CD4-positive, alpha-beta T cell (primary cell): ENCODE results near the gene CNTFR. TPM values are rescaled to one million over a fixed set of nuclear protein-coding genes. Genes with fewer than 3 reads are reported as not detected.

Experiments used
- ATAC-seq: fragments of 200-7000 bp; cut with Tn5 transposase; one replicate; pipeline ENCODE4 v1.10.0; 2022; ENCODE audit warnings: mild to moderate bottlenecking; ENCODE audit not compliant: poor library complexity
- CTCF ChIA-PET: fragments of 350-600 bp; sonication (Branson Sonifier 250); formaldehyde crosslinking; loops from one replicate; lab custom pipeline; 2021; ENCODE audit warnings: antibody characterized with exemption, inconsistent platforms; lab: Charles Lee
- POLR2A ChIA-PET: fragments of 350-600 bp; sonication (Branson Sonifier 250); formaldehyde crosslinking; loops from one replicate; lab custom pipeline; 2021; ENCODE audit warnings: antibody characterized with exemption, inconsistent platforms; lab: Charles Lee
- DNase-seq, 14 experiments: peaks; one replicate each; pipeline ENCODE4 v3.0.0-alpha.2; 2013 to 2020; ENCODE audit warnings: mixed read lengths in 2 of 14
- H3K27ac ChIP-seq, 2 donors: one replicate each; pipeline versions ENCODE4 v1.5.1 to v1.7.0; 2013; ENCODE audit warnings: low read length in 2 of 2, low read depth in 1 of 2, mild to moderate bottlenecking in 1 of 2
- H3K27me3 ChIP-seq, 2 experiments: 1 replicate in 1 of 2; 2 replicates in 1 of 2; pipeline versions ENCODE4 v1.6.1 to v1.7.0; 2013; ENCODE audit warnings: low read length in 2 of 2, control low read depth in 1 of 2, mild to moderate bottlenecking in 1 of 2, moderate library complexity in 1 of 2; ENCODE audit not compliant: insufficient read depth in 2 of 2, control insufficient read depth in 1 of 2
- H3K36me3 ChIP-seq: one replicate; pipeline ENCODE4 v1.6.1; 2013; ENCODE audit warnings: low read length, control low read depth; ENCODE audit not compliant: insufficient read depth
- H3K4me1 ChIP-seq: one replicate; pipeline ENCODE4 v1.6.1; 2013; ENCODE audit warnings: low read length, control low read depth; ENCODE audit not compliant: insufficient read depth
- H3K4me3 ChIP-seq: one replicate; pipeline ENCODE4 v1.5.1; 2013; ENCODE audit warnings: mild to moderate bottlenecking, low read length, moderate library complexity
- H3K9me3 ChIP-seq, 2 experiments: 1 replicate in 1 of 2; 2 replicates in 1 of 2; pipeline versions ENCODE4 v1.6.1 to v1.7.0; 2013; ENCODE audit warnings: low read length in 2 of 2, mild to moderate bottlenecking in 2 of 2, control low read depth in 1 of 2, moderate library complexity in 1 of 2; ENCODE audit not compliant: control insufficient read depth in 1 of 2, insufficient read depth in 1 of 2
- H3K27ac Mint-ChIP-seq: one replicate; pipeline ENCODE4 v1.8.0; 2020; ENCODE audit warnings: mixed read lengths
- H3K27me3 Mint-ChIP-seq: one replicate; pipeline ENCODE4 v1.8.0; 2021; ENCODE audit warnings: mixed read lengths
- H3K36me3 Mint-ChIP-seq: one replicate; pipeline ENCODE4 v1.8.0; 2021; ENCODE audit warnings: low read depth, mixed read lengths
- H3K4me1 Mint-ChIP-seq: one replicate; pipeline ENCODE4 v1.8.0; 2021; ENCODE audit warnings: low read depth, mixed read lengths
- H3K4me3 Mint-ChIP-seq: one replicate; pipeline ENCODE4 v1.8.0; 2020; ENCODE audit warnings: mild to moderate bottlenecking, mixed read lengths
- H3K9me3 Mint-ChIP-seq: one replicate; pipeline ENCODE4 v1.8.0; 2020; ENCODE audit warnings: mixed read lengths
- intact Hi-C, 2 experiments: fragments of 100-400 bp; cut with DNase I in 1 of 2; cut with micrococcal nuclease in 1 of 2; formaldehyde crosslinking; loops; one replicate each; pipeline versions ENCODE4 v1.15.1 to v1.9.0; 2023 to 2025; cut with DNase I, micrococcal nuclease
- total RNA-seq, 174 experiments: library from RNA in 2 of 174; stranded (reverse) in 2 of 174; gene quantifications; one replicate each; pipeline ENCODE4 v1.2.3 and lab custom pipeline; 2021 to 2026
- TF ChIP-seq, protein P1 (sequence below): fragments of 200-600 bp; IDR thresholded peaks from one replicate; pipeline ENCODE4 v1.8.0; 2022; ENCODE audit warnings: antibody characterized with exemption, mild to moderate bottlenecking

CNTFR gene
- total RNA-seq, 2 experiments from 2014 or later: not detected

DNA sequence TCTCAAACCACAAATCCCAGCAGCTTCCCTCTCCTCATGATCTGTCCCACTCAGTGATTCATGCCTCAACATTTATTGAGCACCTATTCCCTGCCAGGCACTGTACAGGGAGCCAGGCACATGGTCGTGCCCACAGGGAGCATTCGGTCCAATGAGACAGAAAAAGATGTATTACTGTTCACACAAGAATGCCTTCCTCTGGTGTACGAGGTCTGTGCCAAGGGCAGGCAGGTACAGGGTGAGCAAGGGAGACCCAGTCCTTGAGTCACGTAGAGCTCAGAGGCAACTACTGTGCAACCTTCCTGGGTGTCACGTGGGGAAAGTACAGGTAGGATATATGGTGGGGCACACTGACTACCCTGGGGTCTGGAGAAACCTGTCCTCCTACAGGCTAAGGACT lies 4.6 kb downstream of the CNTFR start:
- no peak overlapping the region for H3K27ac Mint-ChIP-seq
- POLR2A ChIA-PET: no interaction called here
- CTCF ChIA-PET: no interaction called here
- no peak overlapping the region for H3K4me3 ChIP-seq
- H3K27me3 Mint-ChIP-seq: peaks cover 89% of the 10 kb centered on the region
- H3K4me3 Mint-ChIP-seq: no peak overlapping the region
- no peaks in the 10 kb centered on the region for H3K36me3 Mint-ChIP-seq
- H3K9me3 Mint-ChIP-seq: no peaks in the 10 kb centered on the region
- no peak for DNase-seq
- ATAC-seq: no peak
- peaks cover 10% of the 10 kb centered on the region for H3K4me1 Mint-ChIP-seq
- H3K27me3 ChIP-seq: peaks cover 50 to 80% of the 10 kb centered on the region in 2 experiments
- peaks cover 8% of the 10 kb centered on the region for H3K4me1 ChIP-seq
- H3K27ac ChIP-seq: no peak overlapping the region
- H3K36me3 ChIP-seq: no peaks in the 10 kb centered on the region
- H3K9me3 ChIP-seq: peaks cover 0 to under 1% of the 10 kb centered on the region in 2 experiments
- TF ChIP-seq, protein P1, sequence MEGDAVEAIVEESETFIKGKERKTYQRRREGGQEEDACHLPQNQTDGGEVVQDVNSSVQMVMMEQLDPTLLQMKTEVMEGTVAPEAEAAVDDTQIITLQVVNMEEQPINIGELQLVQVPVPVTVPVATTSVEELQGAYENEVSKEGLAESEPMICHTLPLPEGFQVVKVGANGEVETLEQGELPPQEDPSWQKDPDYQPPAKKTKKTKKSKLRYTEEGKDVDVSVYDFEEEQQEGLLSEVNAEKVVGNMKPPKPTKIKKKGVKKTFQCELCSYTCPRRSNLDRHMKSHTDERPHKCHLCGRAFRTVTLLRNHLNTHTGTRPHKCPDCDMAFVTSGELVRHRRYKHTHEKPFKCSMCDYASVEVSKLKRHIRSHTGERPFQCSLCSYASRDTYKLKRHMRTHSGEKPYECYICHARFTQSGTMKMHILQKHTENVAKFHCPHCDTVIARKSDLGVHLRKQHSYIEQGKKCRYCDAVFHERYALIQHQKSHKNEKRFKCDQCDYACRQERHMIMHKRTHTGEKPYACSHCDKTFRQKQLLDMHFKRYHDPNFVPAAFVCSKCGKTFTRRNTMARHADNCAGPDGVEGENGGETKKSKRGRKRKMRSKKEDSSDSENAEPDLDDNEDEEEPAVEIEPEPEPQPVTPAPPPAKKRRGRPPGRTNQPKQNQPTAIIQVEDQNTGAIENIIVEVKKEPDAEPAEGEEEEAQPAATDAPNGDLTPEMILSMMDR: no peak
- intact Hi-C loops: no loop called here

DNA sequence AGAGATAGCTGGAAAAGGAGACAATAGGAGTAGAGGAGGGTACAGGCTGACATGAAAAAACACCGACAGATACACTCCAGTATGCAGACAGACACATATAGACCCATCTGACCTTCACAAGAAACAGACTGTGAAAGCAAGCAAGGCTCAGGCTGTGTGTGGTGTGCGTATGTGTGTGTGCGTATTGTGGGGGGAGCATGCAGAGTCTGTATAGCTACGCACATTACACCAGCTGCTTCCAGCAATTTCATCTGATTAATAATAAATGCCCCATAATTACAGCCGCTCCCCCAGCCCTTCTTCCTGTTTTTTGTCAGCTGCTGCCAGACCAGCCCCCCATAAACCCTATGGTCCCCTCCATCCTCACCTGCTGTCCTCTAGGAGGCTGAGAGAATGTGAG lies 6.7 kb downstream of the CNTFR start:
- peaks cover 0 to 4% of the 10 kb centered on the region in 2 experiments for H3K9me3 ChIP-seq
- DNase-seq (no peak), ATAC-seq (no peak)
- peaks cover 11% of the 10 kb centered on the region for H3K4me1 ChIP-seq
- Mint-ChIP-seq H3K9me3 (no peaks in the 10 kb centered on the region), H3K27ac (no peak overlapping the region), H3K4me1 (peaks cover 4% of the 10 kb centered on the region), H3K4me3 (no peak overlapping the region), H3K36me3 (no peaks in the 10 kb centered on the region), H3K27me3 (peaks cover 92% of the 10 kb centered on the region)
- H3K4me3 ChIP-seq: no peak overlapping the region
- TF ChIP-seq, protein P1: no peak
- H3K27ac ChIP-seq: no peak overlapping the region
- H3K27me3 ChIP-seq: peaks cover 56 to 84% of the 10 kb centered on the region in 2 experiments
- no peaks in the 10 kb centered on the region for H3K36me3 ChIP-seq
- ChIA-PET POLR2A (no interaction called here), CTCF (no interaction called here)
- intact Hi-C loops: no loop called here

DNA sequence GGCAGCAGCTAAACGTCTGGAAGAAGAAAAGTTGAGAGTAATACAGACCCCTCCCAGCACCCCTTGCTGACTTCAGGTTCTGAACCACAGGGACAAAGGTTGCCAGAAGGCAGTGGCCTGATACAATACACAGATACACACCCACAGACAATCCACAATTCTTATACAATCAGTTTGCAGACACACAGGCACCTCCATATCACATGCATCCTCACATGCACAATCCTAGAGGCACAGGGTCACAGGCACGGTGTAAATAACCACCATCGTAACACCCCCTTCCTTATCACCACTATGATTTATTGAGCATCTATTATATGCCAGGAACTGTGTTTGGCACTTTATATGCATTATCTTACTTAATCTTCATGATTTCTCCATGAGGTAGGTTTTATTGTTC lies 8.2 kb downstream of the CNTFR start:
- ChIA-PET CTCF (no interaction called here), POLR2A (no interaction called here)
- no peak overlapping the region for H3K4me3 Mint-ChIP-seq
- DNase-seq (no peak), ATAC-seq (no peak)
- H3K4me1 Mint-ChIP-seq: peaks cover 10% of the 10 kb centered on the region
- no peak overlapping the region for H3K27ac Mint-ChIP-seq
- no peaks in the 10 kb centered on the region for H3K9me3 Mint-ChIP-seq
- intact Hi-C loops: no loop called here
- TF ChIP-seq, protein P1: no peak
- H3K4me3 ChIP-seq: no peak overlapping the region
- no peaks in the 10 kb centered on the region for H3K36me3 Mint-ChIP-seq
- peaks cover 13% of the 10 kb centered on the region for H3K4me1 ChIP-seq
- peaks cover 91% of the 10 kb centered on the region for H3K27me3 Mint-ChIP-seq
- no peaks in the 10 kb centered on the region for H3K36me3 ChIP-seq
- peaks cover 0 to 10% of the 10 kb centered on the region in 2 experiments for H3K9me3 ChIP-seq
- H3K27me3 ChIP-seq: peaks cover 53 to 79% of the 10 kb centered on the region in 2 experiments
- H3K27ac ChIP-seq: no peak overlapping the region
